K562 (cell line): ENCODE data around the gene GRAMD4. TPM values are rescaled to one million over a fixed set of nuclear protein-coding genes. Genes with fewer than 3 reads are reported as not detected.

Experiments used
- ATAC-seq: fragments of 200-7000 bp; cut with Tn5 transposase; 3 replicates; pipeline ENCODE4 v1.9.1; 2020; ENCODE audit warnings: moderate library complexity
- BruUV-seq: library from RNA; stranded (reverse); fragments of 400-500 nt; replicated peaks from 2 replicates; lab custom pipeline; 2021; lab: Mats Ljungman, UMichigan
- CTCF ChIA-PET: fragments of 300-600 bp; formaldehyde crosslinking; extraction: SDS; loops from one replicate; lab custom pipeline; 2021; ENCODE audit warnings: low intra/inter-chr PET ratio; lab: Yijun Ruan, JAX
- POLR2A ChIA-PET: fragments of 300-600, 350-650 bp; sonication (Branson Sonifier 250); formaldehyde crosslinking; extraction: SDS; loops from one replicate; lab custom pipeline; 2021; ENCODE audit warnings: antibody characterized with exemption, inconsistent platforms; lab: Yijun Ruan, JAX
- DNase-seq, 4 experiments: peaks; one replicate each; pipeline versions ENCODE4 v3.0.0 to v3.0.0-alpha.2; 2011 to 2018; ENCODE audit warnings: low spot score in 3 of 4, mixed read lengths in 3 of 4; ENCODE audit errors: extremely low read depth in 1 of 4
- FAIRE-seq: peaks from 2 replicates; lab custom pipeline; 2011; peaks lifted over from hg19 to GRCh38; lab: Jason Lieb, UNC
- H2AFZ ChIP-seq: 2 replicates; pipeline ENCODE4 v1.6.0; 2011; ENCODE audit warnings: low read depth, low read length, control low read depth, inconsistent platforms
- H3K27ac ChIP-seq: fragments of 200-600 bp; 3 replicates; pipeline ENCODE4 v1.8.0; 2011; ENCODE audit warnings: low read depth, mild to moderate bottlenecking, control low read depth, inconsistent platforms, low read length, moderate library complexity, mixed read lengths; ENCODE audit errors: extremely low read depth
- H3K27me3 ChIP-seq, 2 experiments: fragments of 300-600 bp in 1 of 2; 2 replicates in 1 of 2; 3 replicates in 1 of 2; pipeline versions ENCODE4 v1.6.0 to v1.8.0; 2011; ENCODE audit warnings: inconsistent platforms in 2 of 2, low read length in 2 of 2, mild to moderate bottlenecking in 1 of 2, mixed read lengths in 1 of 2, moderate library complexity in 1 of 2; ENCODE audit not compliant: control insufficient read depth in 2 of 2, insufficient read depth in 2 of 2
- H3K36me3 ChIP-seq: fragments of 300-600 bp; 3 replicates; pipeline ENCODE4 v1.8.0; 2011; ENCODE audit warnings: mild to moderate bottlenecking, low read length, inconsistent platforms; ENCODE audit not compliant: control insufficient read depth, insufficient read depth
- H3K4me1 ChIP-seq, 2 experiments: fragments of 200-600 bp in 1 of 2; replicated peaks in 1 of 2; 2 replicates in 1 of 2; 3 replicates in 1 of 2; pipeline versions ENCODE4 v1.5.1 to v1.8.0; 2011; ENCODE audit warnings: inconsistent platforms in 2 of 2, low read length in 2 of 2, mild to moderate bottlenecking in 1 of 2, mixed read lengths in 1 of 2, moderate library complexity in 1 of 2; ENCODE audit not compliant: control insufficient read depth in 2 of 2, insufficient read depth in 2 of 2
- H3K4me2 ChIP-seq: 2 replicates; pipeline ENCODE4 v1.6.1; 2011; ENCODE audit warnings: low read length, control low read depth, inconsistent platforms, mixed read lengths; ENCODE audit not compliant: insufficient read depth
- H3K4me3 ChIP-seq: fragments of 200-600 bp; sonication (generic), shearing (Covaris generic); 2 replicates; pipeline ENCODE4 v1.5.1; 2016; ENCODE audit warnings: control low read depth, inconsistent platforms
- H3K79me2 ChIP-seq: fragments of 200-600 bp; 3 replicates; pipeline ENCODE4 v1.8.0; 2011; ENCODE audit warnings: low read length, inconsistent platforms; ENCODE audit not compliant: control insufficient read depth, insufficient read depth
- H3K9ac ChIP-seq, 2 experiments: 2 replicates each; pipeline versions ENCODE4 v1.6.0 to v1.6.1; 2011; ENCODE audit warnings: low read depth in 2 of 2, low read length in 2 of 2, control low read depth in 1 of 2, inconsistent platforms in 1 of 2, mild to moderate bottlenecking in 1 of 2, mixed read lengths in 1 of 2; ENCODE audit not compliant: insufficient read depth in 1 of 2
- H3K9me1 ChIP-seq: one replicate; pipeline ENCODE4 v1.6.0; 2011; ENCODE audit warnings: inconsistent platforms, mild to moderate bottlenecking, low read length, moderate library complexity; ENCODE audit not compliant: control insufficient read depth, insufficient read depth
- H3K9me3 ChIP-seq: replicated peaks from 2 replicates; pipeline ENCODE4 v1.5.1; 2011; ENCODE audit warnings: low read depth, low read length, inconsistent platforms; ENCODE audit not compliant: control insufficient read depth, insufficient read depth
- H4K20me1 ChIP-seq: replicated peaks from 2 replicates; pipeline ENCODE4 v1.6.1; 2011; ENCODE audit warnings: low read length, inconsistent platforms, mixed read lengths; ENCODE audit not compliant: control insufficient read depth, insufficient read depth
- CREB1 ChIP-seq, 2 experiments: sonication (generic) in 1 of 2; formaldehyde crosslinking in 1 of 2; IDR thresholded peaks; 2 replicates each; pipeline versions ENCODE4 v1.6.1 to v1.8.0; 2012 to 2022; ENCODE audit warnings: inconsistent platforms in 1 of 2, mild to moderate bottlenecking in 1 of 2, missing genetic modification reagents in 1 of 2, moderate library complexity in 1 of 2
- CREM ChIP-seq: IDR thresholded peaks from 2 replicates; pipeline ENCODE4 v1.6.1; 2014; ENCODE audit warnings: antibody characterized with exemption, low read depth
- EGR1 ChIP-seq: fragments of 450-650 bp; conservative IDR thresholded peaks from 2 replicates; pipeline ENCODE4 v1.6.1; 2017; ENCODE audit warnings: mild to moderate bottlenecking
- FOXK2 ChIP-seq, 2 experiments: fragments of 450-650 bp; IDR thresholded peaks in 1 of 2; conservative IDR thresholded peaks in 1 of 2; 2 replicates each; pipeline ENCODE4 v1.6.1; 2016; ENCODE audit warnings: low read depth in 2 of 2, mild to moderate bottlenecking in 1 of 2
- SMARCA5 ChIP-seq: fragments of 450-650 bp; IDR thresholded peaks from 2 replicates; pipeline ENCODE4 v1.6.1; 2016
- TAF1 ChIP-seq: IDR thresholded peaks from 2 replicates; pipeline ENCODE4 v1.6.1; 2011; ENCODE audit warnings: mild to moderate bottlenecking, low read length, moderate library complexity; ENCODE audit not compliant: insufficient read depth, control insufficient read depth, severe bottlenecking; ENCODE audit errors: extremely low read depth
- ZC3H4 ChIP-seq: sonication (generic); formaldehyde crosslinking; IDR thresholded peaks from 2 replicates; pipeline ENCODE4 v1.9.0; 2021; ENCODE audit warnings: missing genetic modification reagents, borderline replicate concordance
- WGBS: fragments of 100-300 bp; shearing (Covaris generic); methylation state at CpG from one replicate; pipeline ENCODE4 v1.1.6; 2016; ENCODE audit warnings: low coverage, mixed read lengths; ENCODE audit not compliant: insufficient coverage; ENCODE audit errors: missing lambda C conversion rate; 5-methylcytosine and 5-hydroxymethylcytosine counted together
- in situ Hi-C: fragments of 300-500 bp; cut with MboI; formaldehyde crosslinking; loops from 4 replicates; pipeline ENCODE4 v1.15.0; 2018; ENCODE audit warnings: inconsistent platforms, mixed read lengths
- intact Hi-C: fragments of 100-400 bp; cut with micrococcal nuclease; formaldehyde crosslinking; loops from 2 replicates; pipeline ENCODE4 v1.14.2; 2022
- polyA plus RNA-seq, 8 experiments: library from polyadenylated mRNA; depleted of rRNA in 4 of 8; stranded (reverse) in 5 of 8; unstranded in 3 of 8; fragments of >200 nt; fragmentation: Nextera tagmentation in 2 of 8; fragmentation: Illumina TruSeq in 1 of 8; extraction: Ambion mirVana in 2 of 8; extraction: Trizol in 1 of 8; gene quantifications; 2 replicates each; pipeline versions ENCODE4 v1.2.1 to v1.2.3, GENCODE V29; 2011 to 2014; ENCODE audit warnings: inconsistent platforms in 1 of 8, missing spikeins in 1 of 8
- total RNA-seq, 7 experiments: library from RNA; depleted of rRNA in 6 of 7; stranded (reverse); fragments of >200 nt in 6 of 7; fragmentation: Illumina TruSeq in 2 of 7; extraction: Trizol in 2 of 7; gene quantifications; 2 replicates each; pipeline versions ENCODE4 v1.2.1 to v1.2.3, GENCODE V29; 2011 to 2021; ENCODE audit warnings: low replicate concordance in 1 of 7
- TF ChIP-seq, protein P1 (sequence below): fragments of 250-450 bp; sonication (Bioruptor Pico); IDR thresholded peaks from 2 replicates; pipeline ENCODE4 v1.8.0; 2022; ENCODE audit warnings: moderate library complexity, mild to moderate bottlenecking, inconsistent platforms
- TF ChIP-seq, protein P2 (sequence below): fragments of 250-450 bp; sonication (Bioruptor Pico); IDR thresholded peaks from 2 replicates; pipeline ENCODE4 v1.8.0; 2021; ENCODE audit warnings: mild to moderate bottlenecking, moderate library complexity

The GRAMD4 gene
- total and polyA plus RNA-seq, 9 of the 15 experiments (the other 6 are each of a cell fraction or from before 2014, with no cell fraction given) = 0.18 to 44.8 (median 18.6) TPM

DNA sequence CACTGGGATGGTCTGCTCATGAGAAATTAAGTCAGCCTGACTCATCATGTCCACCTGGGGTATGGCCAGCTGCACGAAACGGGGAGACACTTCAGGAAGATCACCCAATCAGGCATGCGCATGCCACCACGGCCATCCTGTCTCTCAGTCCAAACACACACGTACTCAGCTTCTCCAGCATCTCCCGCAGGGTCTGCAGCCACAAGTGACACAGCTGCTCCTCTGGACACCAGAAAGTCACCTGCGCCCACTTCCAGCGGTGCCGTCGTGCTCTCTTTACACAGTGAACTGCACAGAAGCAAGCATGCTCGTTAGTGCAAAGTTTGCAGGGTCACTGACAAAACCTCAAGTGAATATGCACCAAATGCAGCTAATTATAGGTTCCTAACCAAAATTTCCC, 99.7 kb downstream of the GRAMD4 start:
- Histone ChIP-seq H3K9ac (no peak overlapping the region), H4K20me1 (no peaks in the 10 kb centered on the region; the same call in 1 of the 2 replicates), H3K27ac (no peak overlapping the region), H3K79me2 (no peaks in the 10 kb centered on the region), H3K4me1 (peaks cover 0 to 7% of the 10 kb centered on the region in 2 experiments; a peak in 1 of 5 replicates), H2AFZ (no peak overlapping the region), H3K4me3 (no peak overlapping the region), H3K4me2 (no peak overlapping the region), H3K9me1 (no peaks in the 10 kb centered on the region), H3K9me3 (no peaks in the 10 kb centered on the region), H3K36me3 (peaks cover 15% of the 10 kb centered on the region; the same call in 1 of the 3 replicates), H3K27me3 (no peaks in the 10 kb centered on the region)
- FAIRE-seq (no peak), DNase-seq (no peak), ATAC-seq (no peak)
- ChIA-PET CTCF (no interaction called here), POLR2A (no interaction called here)
- intact Hi-C loops = no loop called here
- no TSS peak for BruUV-seq
- WGBS = 78% methylated on average over 7 of the region's 11 CpGs
- TF ChIP-seq, protein P1, sequence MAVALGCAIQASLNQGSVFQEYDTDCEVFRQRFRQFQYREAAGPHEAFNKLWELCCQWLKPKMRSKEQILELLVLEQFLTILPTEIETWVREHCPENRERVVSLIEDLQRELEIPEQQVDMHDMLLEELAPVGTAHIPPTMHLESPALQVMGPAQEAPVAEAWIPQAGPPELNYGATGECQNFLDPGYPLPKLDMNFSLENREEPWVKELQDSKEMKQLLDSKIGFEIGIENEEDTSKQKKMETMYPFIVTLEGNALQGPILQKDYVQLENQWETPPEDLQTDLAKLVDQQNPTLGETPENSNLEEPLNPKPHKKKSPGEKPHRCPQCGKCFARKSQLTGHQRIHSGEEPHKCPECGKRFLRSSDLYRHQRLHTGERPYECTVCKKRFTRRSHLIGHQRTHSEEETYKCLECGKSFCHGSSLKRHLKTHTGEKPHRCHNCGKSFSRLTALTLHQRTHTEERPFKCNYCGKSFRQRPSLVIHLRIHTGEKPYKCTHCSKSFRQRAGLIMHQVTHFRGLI = no peak
- TF ChIP-seq SMARCA5 (no peak), ZC3H4 (CRISPR knock-in tag) (no peak)
- in situ Hi-C loops = no loop called here

DNA sequence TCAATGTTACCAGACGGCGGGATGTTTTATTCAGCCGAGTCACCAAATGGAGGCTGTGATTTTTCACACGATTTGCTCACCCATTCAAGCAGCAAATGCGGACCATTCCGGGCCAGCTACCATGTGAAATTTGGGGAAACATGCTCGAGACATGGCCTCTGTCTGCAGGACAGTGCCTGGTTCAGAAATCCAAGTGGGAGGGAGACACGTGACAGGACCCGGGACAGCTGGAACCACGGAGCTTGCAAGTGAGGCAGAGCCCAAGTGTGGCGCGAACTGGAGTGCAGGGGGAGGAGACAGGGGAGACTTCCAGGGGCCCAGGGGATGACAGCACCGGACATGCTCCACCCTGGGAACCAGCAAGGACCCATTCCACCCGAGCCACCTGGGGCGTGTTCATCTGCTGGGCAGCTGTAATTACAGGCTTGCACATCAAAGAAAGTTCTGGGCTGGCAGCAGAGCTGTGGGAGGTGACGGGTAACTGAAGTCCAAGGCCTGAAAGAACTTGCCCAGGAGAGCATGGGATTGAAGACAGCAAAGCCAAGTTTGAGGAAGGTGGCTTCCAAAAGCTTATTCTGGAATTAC, 101.4 kb downstream of the GRAMD4 start:
- intact Hi-C loops (no loop called here), in situ Hi-C loops (no loop called here)
- Histone ChIP-seq H3K27ac (no peak overlapping the region), H3K9me3 (no peaks in the 10 kb centered on the region), H3K4me1 (peaks cover 0 to 7% of the 10 kb centered on the region in 2 experiments; a peak in 1 of 5 replicates), H3K4me2 (no peak overlapping the region), H3K36me3 (peaks cover 15% of the 10 kb centered on the region; the same call in 1 of the 3 replicates), H3K9ac (no peak overlapping the region; a peak in 1 of 4 replicates), H3K27me3 (no peaks in the 10 kb centered on the region), H3K79me2 (no peaks in the 10 kb centered on the region), H3K9me1 (no peaks in the 10 kb centered on the region), H2AFZ (no peak overlapping the region), H4K20me1 (no peaks in the 10 kb centered on the region; the same call in 1 of the 2 replicates), H3K4me3 (no peak overlapping the region)
- no TSS peak for BruUV-seq
- no peak for DNase-seq
- POLR2A ChIA-PET = interaction anchor here (1.0 kb wide), 1 partner anchor 14 kb away, joined by 3 read pairs; no protein-coding TSS in a partner anchor
- WGBS = 83% methylated on average over 10 of the region's 16 CpGs
- no peak for ATAC-seq
- FAIRE-seq = no peak
- CTCF ChIA-PET = no interaction called here
- TF ChIP-seq CREM (no peak), EGR1 (no peak), TAF1 (no peak), CREB1 (IDR thresholded peaks at IDR 0.05) (no peak), CREB1 (CRISPR knock-in tag; IDR thresholded peaks at IDR 0.05) (no peak), FOXK2 (conservative IDR thresholded peaks at IDR 0.05 in 1 of 2, IDR thresholded peaks at IDR 0.05 in 1 of 2; ENCODE audit: low read depth in 2 of 2) (no peak)
- TF ChIP-seq, protein P2, sequence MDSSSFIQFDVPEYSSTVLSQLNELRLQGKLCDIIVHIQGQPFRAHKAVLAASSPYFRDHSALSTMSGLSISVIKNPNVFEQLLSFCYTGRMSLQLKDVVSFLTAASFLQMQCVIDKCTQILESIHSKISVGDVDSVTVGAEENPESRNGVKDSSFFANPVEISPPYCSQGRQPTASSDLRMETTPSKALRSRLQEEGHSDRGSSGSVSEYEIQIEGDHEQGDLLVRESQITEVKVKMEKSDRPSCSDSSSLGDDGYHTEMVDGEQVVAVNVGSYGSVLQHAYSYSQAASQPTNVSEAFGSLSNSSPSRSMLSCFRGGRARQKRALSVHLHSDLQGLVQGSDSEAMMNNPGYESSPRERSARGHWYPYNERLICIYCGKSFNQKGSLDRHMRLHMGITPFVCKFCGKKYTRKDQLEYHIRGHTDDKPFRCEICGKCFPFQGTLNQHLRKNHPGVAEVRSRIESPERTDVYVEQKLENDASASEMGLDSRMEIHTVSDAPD (CRISPR knock-in tag) = no peak
